Suprapubic skin (tissue), 4 donors: Measurements from ENCODE around the gene CRTAP. TPM values are rescaled to one million over a fixed set of nuclear protein-coding genes. Genes with fewer than 3 reads are reported as not detected.
"Not testable (repeated sequence)": the region's sequence is repeated elsewhere in the genome, so short reads cannot be mapped to it uniquely, and the experiment has no call there.

ENCODE experiments used
- DNase-seq, 2 donors: peaks; one replicate each; pipeline ENCODE4 v3.0.0-alpha.2; 2019; ENCODE audit warnings: low spot score in 2 of 2
- H3K27ac ChIP-seq: fragments of 200-600 bp; sonication (generic); one replicate; pipeline ENCODE4 v1.5.1; 2019
- H3K27me3 ChIP-seq: fragments of 200-600 bp; sonication (generic); one replicate; pipeline ENCODE4 v1.5.1; 2019
- H3K36me3 ChIP-seq: fragments of 200-600 bp; sonication (generic); one replicate; pipeline ENCODE4 v1.5.1; 2019
- H3K4me1 ChIP-seq: fragments of 200-600 bp; sonication (generic); one replicate; pipeline ENCODE4 v1.5.1; 2019
- H3K4me3 ChIP-seq: fragments of 200-600 bp; sonication (generic); one replicate; pipeline ENCODE4 v1.5.1; 2019; ENCODE audit warnings: mild to moderate bottlenecking
- H3K9me3 ChIP-seq: fragments of 200-600 bp; sonication (generic); one replicate; pipeline ENCODE4 v1.5.1; 2019
- CTCF ChIP-seq, 2 donors: fragments of 200-600 bp in 1 of 2; fragments of 450-650 bp in 1 of 2; sonication (generic) in 1 of 2; IDR thresholded peaks; one replicate each; pipeline ENCODE4 v1.5.1; 2016 to 2019; ENCODE audit warnings: antibody characterized with exemption in 2 of 2, mild to moderate bottlenecking in 1 of 2, moderate library complexity in 1 of 2
- EP300 ChIP-seq: sonication (generic); formaldehyde crosslinking; IDR thresholded peaks from one replicate; pipeline ENCODE4 v1.6.1; 2017; ENCODE audit warnings: antibody characterized with exemption
- POLR2A ChIP-seq, 2 donors: fragments of 450-650 bp; IDR thresholded peaks; one replicate each; pipeline ENCODE4 v1.6.1; 2017; ENCODE audit warnings: antibody characterized with exemption in 2 of 2, mild to moderate bottlenecking in 2 of 2, moderate library complexity in 2 of 2
- POLR2AphosphoS5 ChIP-seq, 3 donors: sonication (generic); formaldehyde crosslinking; IDR thresholded peaks; one replicate each; pipeline ENCODE4 v1.6.1; 2017; ENCODE audit warnings: antibody characterized with exemption in 3 of 3
- WGBS: methylation state at CpG from one replicate; pipeline ENCODE4 v1.1.5; 2018; 5-methylcytosine and 5-hydroxymethylcytosine counted together
- total RNA-seq, 4 donors: library from RNA; depleted of rRNA; stranded (reverse); fragments of >200 nt; gene quantifications; one replicate each; pipeline ENCODE4 v1.1.0, GENCODE V29; 2016

CRTAP gene
- total RNA-seq, 4 donors from 2014 or later = 99.5 to 162 (median 135) TPM

- peaks cover 6% of the 10 kb centered on the region for H3K4me1 ChIP-seq
- DNase-seq = no peak
- TF ChIP-seq POLR2AphosphoS5 (IDR thresholded peaks at IDR 0.05) (no peak), POLR2A (IDR thresholded peaks at IDR 0.05) (no peak), EP300 (no peak), CTCF (IDR thresholded peaks at IDR 0.05) (no peak)
- no peak overlapping the region for H3K4me3 ChIP-seq
- H3K9me3 ChIP-seq = no peaks in the 10 kb centered on the region
- H3K27me3 ChIP-seq = no peaks in the 10 kb centered on the region
- H3K36me3 ChIP-seq = peaks cover 73% of the 10 kb centered on the region
- H3K27ac ChIP-seq = no peak overlapping the region
- 63% methylated on average over 4 of the region's 4 CpGs for WGBS
These were observed 20.3 kb downstream of the CRTAP start for GRCh38 chr3:33134026-33134625.

- 76% methylated on average over 1 of the region's 1 CpG for WGBS
These were observed 23.9 kb downstream of the CRTAP start for GRCh38 chr3:33137691-33138090.

GRCh38 chr3:33139006-33139623, 25.3 kb downstream of the CRTAP start:
- not testable (repeated sequence) for H3K9me3 ChIP-seq

More at GRCh38 chr3:33137691-33138090, 23.9 kb downstream of the CRTAP start:
- H3K4me1 ChIP-seq = no peaks in the 10 kb centered on the region
- no peaks in the 10 kb centered on the region for H3K27me3 ChIP-seq
- H3K4me3 ChIP-seq = no peak overlapping the region
- TF ChIP-seq EP300 (no peak), POLR2AphosphoS5 (IDR thresholded peaks at IDR 0.05) (no peak), POLR2A (IDR thresholded peaks at IDR 0.05) (no peak), CTCF (IDR thresholded peaks at IDR 0.05) (no peak)
- H3K9me3 ChIP-seq = no peaks in the 10 kb centered on the region
- DNase-seq = no peak
- H3K27ac ChIP-seq = no peak overlapping the region
- H3K36me3 ChIP-seq = peaks cover 68% of the 10 kb centered on the region

GRCh38 chr3:33139996-33140395, 26.2 kb downstream of the CRTAP start:
- no peaks in the 10 kb centered on the region for H3K4me1 ChIP-seq
- no peak for TF ChIP-seq POLR2AphosphoS5 (IDR thresholded peaks at IDR 0.05)
- TF ChIP-seq CTCF (IDR thresholded peaks at IDR 0.05) = no peak
- no peak for TF ChIP-seq EP300
- no peak for TF ChIP-seq POLR2A (IDR thresholded peaks at IDR 0.05)
- no peak for DNase-seq
- H3K27ac ChIP-seq = no peak overlapping the region
- no peak overlapping the region for H3K4me3 ChIP-seq
- H3K27me3 ChIP-seq = no peaks in the 10 kb centered on the region
- H3K9me3 ChIP-seq = no peaks in the 10 kb centered on the region
- H3K36me3 ChIP-seq = peaks cover 58% of the 10 kb centered on the region
- 67% methylated on average over 2 of the region's 2 CpGs for WGBS

More at GRCh38 chr3:33139006-33139623, 25.3 kb downstream of the CRTAP start:
- not testable (repeated sequence) for H3K27ac ChIP-seq, DNase-seq, H3K27me3 ChIP-seq, H3K4me1 ChIP-seq, H3K4me3 ChIP-seq
- 92% methylated on average over 8 of the region's 8 CpGs for WGBS
- H3K36me3 ChIP-seq = peaks cover 66% of the 10 kb centered on the region

- peaks cover 58% of the 10 kb centered on the region for H3K36me3 ChIP-seq
- 81% methylated on average over 3 of the region's 3 CpGs for WGBS
- H3K27me3 ChIP-seq = no peaks in the 10 kb centered on the region
- no peak for TF ChIP-seq CTCF (IDR thresholded peaks at IDR 0.05)
- TF ChIP-seq POLR2A (IDR thresholded peaks at IDR 0.05) = no peak
- TF ChIP-seq POLR2AphosphoS5 (IDR thresholded peaks at IDR 0.05) = no peak
- TF ChIP-seq EP300 = no peak
- no peak overlapping the region for H3K27ac ChIP-seq
- no peaks in the 10 kb centered on the region for H3K9me3 ChIP-seq
- H3K4me3 ChIP-seq = no peak overlapping the region
- DNase-seq = no peak
- peaks cover 1% of the 10 kb centered on the region for H3K4me1 ChIP-seq
These were observed 27.2 kb downstream of the CRTAP start for GRCh38 chr3:33141006-33141405.
